Heart right ventricle (tissue), 16 donors: ENCODE measurements around the gene COL4A6. TPM values are rescaled to one million over a fixed set of nuclear protein-coding genes. Genes with fewer than 3 reads are reported as not detected.
A peak's percentile ranks its signal among the peaks of the same experiment; 100 is the strongest.

Experiments used
- ATAC-seq, 8 donors: fragments of 200-7000 bp; cut with Tn5 transposase; one replicate each; pipeline ENCODE4 v1.9.1; 2020; ENCODE audit warnings: mild to moderate bottlenecking in 8 of 8, moderate library complexity in 8 of 8, moderate number of reproducible peaks in 1 of 8
- DNase-seq, 2 donors: peaks; one replicate each; pipeline ENCODE4 v3.0.0-alpha.2; 2020
- H3K27ac ChIP-seq, 10 donors: fragments of 200-600 bp; sonication (generic) in 2 of 10; one replicate each; pipeline versions ENCODE4 v1.5.0 to v1.8.0; 2020 to 2022; ENCODE audit warnings: mild to moderate bottlenecking in 3 of 10
- H3K27me3 ChIP-seq, 7 donors: fragments of 200-600 bp; one replicate each; pipeline ENCODE4 v1.8.0; 2021 to 2022; ENCODE audit warnings: mild to moderate bottlenecking in 2 of 7
- H3K36me3 ChIP-seq, 9 donors: fragments of 200-600 bp; sonication (generic) in 1 of 9; one replicate each; pipeline versions ENCODE4 v1.5.0 to v1.8.0; 2020 to 2022; ENCODE audit warnings: mild to moderate bottlenecking in 2 of 9
- H3K4me1 ChIP-seq, 9 donors: fragments of 200-600 bp; sonication (generic) in 1 of 9; one replicate each; pipeline versions ENCODE4 v1.5.0 to v1.8.0; 2020 to 2022; ENCODE audit warnings: mild to moderate bottlenecking in 4 of 9
- H3K4me3 ChIP-seq, 10 donors: fragments of 200-600 bp; sonication (generic) in 2 of 10; one replicate each; pipeline versions ENCODE4 v1.5.0 to v1.8.0; 2020 to 2022; ENCODE audit warnings: mild to moderate bottlenecking in 7 of 10, moderate library complexity in 2 of 10
- H3K9me3 ChIP-seq, 11 donors: fragments of 200-600 bp in 10 of 11; sonication (generic) in 2 of 11; one replicate each; pipeline versions ENCODE4 v1.5.0 to v1.8.0; 2013 to 2022; ENCODE audit warnings: mild to moderate bottlenecking in 2 of 11, control low read depth in 1 of 11, moderate library complexity in 1 of 11
- WGBS, 2 donors: extraction: QIAGEN DNeasy Blood & Tissue Kit; methylation state at CpG; one replicate each; pipeline ENCODE4 v1.1.7; 2013; ENCODE audit warnings: inconsistent platforms in 1 of 2; 5-methylcytosine and 5-hydroxymethylcytosine counted together
- intact Hi-C, 10 donors: fragments of 100-400 bp; cut with DNase I; formaldehyde crosslinking; loops; one replicate each; pipeline versions ENCODE4 v1.11.1 to v1.14.2; 2022
- polyA plus RNA-seq, 2 donors: library from polyadenylated mRNA; stranded (reverse); fragments of 200-250 nt; gene quantifications; one replicate each; pipeline ENCODE4 v1.2.3, GENCODE V29; 2013
- total RNA-seq, 10 donors: library from RNA; stranded (reverse); fragmentation: NEBNext Ultra II Directional in 3 of 10; extraction: Animal tissue kit (Norgen Biotek cat#: 25700) in 3 of 10; gene quantifications; one replicate each; pipeline versions ENCODE4 v1.2.1 to v1.2.4, GENCODE V29; 2021 to 2023
- TF ChIP-seq, protein P1 (sequence below), 9 donors: fragments of 200-600 bp; sonication (generic) in 2 of 9; IDR thresholded peaks; one replicate each; pipeline versions ENCODE4 v1.5.0 to v1.8.0; 2021 to 2022; ENCODE audit warnings: antibody characterized with exemption in 9 of 9, mild to moderate bottlenecking in 5 of 9, moderate library complexity in 1 of 9
- donor health status: Arrhythmogenic right ventricular cardiomyopathy.
- donor health status: ischemic (EF 13 %, LVEDD 7.1; RV severe dilation, severe dysfunction).
- donor health status: healthy with polysubstance abuse.
- donor health status: DM: no; HTN: yes; CAD: no.
- donor health status: DM: no; HTN: no; CAD: no.
- donor health status: ischemic (EF 25% LVEDD 6.9; RV normal size, moderate dysfunction).
- donor health status: ischemic (EF 25% LVEDD 5.7; RV mildly dilated, moderate dysfunction).
- donor health status: healthy.
- donor health status: DM: yes; HTN: yes; CAD: no.
- donor health status: Ischemic cardiomyopathy.
- donor health status: ischemic (EF 35%, LVEDD 5.7; RV mildly dilated, moderate dysfunction).
- donor health status: nonischemic (EF 11% LVEDD 7.7; RV severe dilation, severe dysfunction).
- donor health status: DM: yes; HTN: yes; CAD: no.
- donor health status: PGD.
- donor health status: ischemic (EF 29% LVEDD 5.4; RV normal size, mild dysfunction).
- donor health status: nonischemic (EF 23%, LVEDD 6.1; RV moderate dilation, normal function).

The COL4A6 gene
- total and polyA plus RNA-seq, 12 donors, result 1.7 to 10.8 (median 7.6) TPM

DNA sequence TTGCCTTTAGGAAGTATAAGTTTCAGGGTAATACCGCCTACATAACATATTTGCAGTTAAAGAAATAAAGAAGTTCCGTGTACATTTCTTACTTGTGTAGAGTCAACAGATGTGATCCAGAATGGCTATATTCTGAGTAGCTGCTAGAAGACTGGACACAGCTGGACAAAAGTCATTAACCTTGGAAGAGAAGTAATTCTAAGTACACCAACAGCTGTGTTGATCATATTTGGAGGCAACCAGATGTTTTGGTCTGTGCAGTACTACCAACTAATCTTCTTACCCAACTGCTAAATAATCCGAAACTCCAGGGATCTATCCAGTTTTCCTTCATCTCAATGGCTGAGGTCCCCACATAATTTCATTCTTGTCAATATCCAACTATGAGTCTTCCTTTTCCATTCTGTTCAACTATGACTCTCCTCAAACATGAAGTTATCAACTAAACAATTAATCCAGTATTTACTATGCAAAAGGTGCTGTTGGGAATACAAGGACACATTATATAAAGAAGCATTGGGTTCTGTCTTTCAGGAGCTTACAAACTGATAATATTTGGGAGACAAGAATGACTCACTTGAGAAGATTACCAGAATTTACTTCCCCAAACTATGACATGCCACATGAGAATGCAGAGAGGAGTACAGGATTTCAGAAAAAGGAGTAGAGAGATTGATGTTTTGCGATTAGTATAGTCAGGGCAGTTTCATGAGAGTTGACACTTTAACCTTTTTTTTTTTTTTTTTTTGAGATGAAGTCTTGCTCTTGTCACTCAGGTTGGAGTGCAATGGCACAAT, 78.2 kb downstream of the COL4A6 start:
- Histone ChIP-seq H3K9me3 (no peaks in the 10 kb centered on the region), H3K4me1 (no peaks in the 10 kb centered on the region), H3K27ac (no peak overlapping the region), H3K27me3 (peaks cover 0 to 42% (median 0%) of the 10 kb centered on the region in 7 donors), H3K4me3 (no peak overlapping the region), H3K36me3 (no peaks in the 10 kb centered on the region)
- intact Hi-C loops, result no loop called here
- TF ChIP-seq, protein P1, sequence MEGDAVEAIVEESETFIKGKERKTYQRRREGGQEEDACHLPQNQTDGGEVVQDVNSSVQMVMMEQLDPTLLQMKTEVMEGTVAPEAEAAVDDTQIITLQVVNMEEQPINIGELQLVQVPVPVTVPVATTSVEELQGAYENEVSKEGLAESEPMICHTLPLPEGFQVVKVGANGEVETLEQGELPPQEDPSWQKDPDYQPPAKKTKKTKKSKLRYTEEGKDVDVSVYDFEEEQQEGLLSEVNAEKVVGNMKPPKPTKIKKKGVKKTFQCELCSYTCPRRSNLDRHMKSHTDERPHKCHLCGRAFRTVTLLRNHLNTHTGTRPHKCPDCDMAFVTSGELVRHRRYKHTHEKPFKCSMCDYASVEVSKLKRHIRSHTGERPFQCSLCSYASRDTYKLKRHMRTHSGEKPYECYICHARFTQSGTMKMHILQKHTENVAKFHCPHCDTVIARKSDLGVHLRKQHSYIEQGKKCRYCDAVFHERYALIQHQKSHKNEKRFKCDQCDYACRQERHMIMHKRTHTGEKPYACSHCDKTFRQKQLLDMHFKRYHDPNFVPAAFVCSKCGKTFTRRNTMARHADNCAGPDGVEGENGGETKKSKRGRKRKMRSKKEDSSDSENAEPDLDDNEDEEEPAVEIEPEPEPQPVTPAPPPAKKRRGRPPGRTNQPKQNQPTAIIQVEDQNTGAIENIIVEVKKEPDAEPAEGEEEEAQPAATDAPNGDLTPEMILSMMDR (IDR thresholded peaks at IDR 0.05), result no peak
- DNase-seq (no peak), ATAC-seq (peak in 3 of 8 donors; percentile 35 to 55 (median 45))
- WGBS, 2 donors, result 83 to 85% methylated on average over 4 of the region's 4 CpGs

DNA sequence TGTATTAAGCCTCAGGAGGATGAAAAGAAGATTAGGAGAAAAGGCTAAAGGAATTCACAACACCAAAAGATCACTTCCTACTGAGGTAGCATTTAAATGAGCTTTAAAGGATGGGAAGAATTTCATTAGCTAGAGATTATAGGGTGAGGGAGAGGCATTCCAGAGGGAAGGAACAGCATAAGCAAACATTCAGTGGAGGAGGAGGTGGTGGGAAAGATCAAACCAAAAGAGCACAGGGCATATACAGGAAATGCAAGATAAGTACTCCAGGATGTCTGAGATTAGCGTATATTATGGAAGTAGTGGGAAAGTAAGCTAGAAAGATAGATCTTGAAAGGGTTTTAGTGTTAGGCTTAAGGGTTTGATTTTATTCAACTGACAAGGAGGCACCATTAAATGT, 84.8 kb downstream of the COL4A6 start:
- Histone ChIP-seq H3K27me3 (peaks cover 0 to 59% (median 0%) of the 10 kb centered on the region in 7 donors), H3K4me1 (no peaks in the 10 kb centered on the region), H3K4me3 (no peak overlapping the region), H3K27ac (no peak overlapping the region), H3K36me3 (no peaks in the 10 kb centered on the region), H3K9me3 (no peaks in the 10 kb centered on the region)
- TF ChIP-seq, protein P1 (IDR thresholded peaks at IDR 0.05), result no peak
- DNase-seq (no peak), ATAC-seq (no peak)
- WGBS, 2 donors, result 89 to 100% methylated on average over 1 of the region's 1 CpG
- intact Hi-C loops, result no loop called here

DNA sequence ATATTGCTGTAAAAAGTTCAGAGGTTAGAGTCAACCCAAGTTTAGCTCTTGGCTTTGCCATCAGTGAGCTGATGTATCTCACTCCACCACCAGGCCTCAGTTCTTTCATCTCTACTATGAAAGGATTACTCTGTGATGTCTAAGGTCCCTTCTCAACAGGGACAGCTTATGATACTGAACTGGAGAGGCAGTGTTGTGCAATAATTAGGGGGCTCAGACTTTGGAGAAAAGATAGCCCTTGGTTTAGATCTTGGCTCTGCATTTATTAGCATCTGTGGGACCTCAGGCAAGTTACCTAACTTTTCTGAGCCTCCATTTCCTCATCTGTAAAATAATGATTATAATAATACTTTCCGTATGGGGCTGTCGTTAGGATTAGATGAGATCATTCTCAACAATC, 89.0 kb downstream of the COL4A6 start:
- Histone ChIP-seq H3K4me3 (no peak overlapping the region), H3K27ac (no peak overlapping the region), H3K36me3 (no peaks in the 10 kb centered on the region), H3K27me3 (peaks cover 0 to 53% (median 0%) of the 10 kb centered on the region in 7 donors), H3K9me3 (no peaks in the 10 kb centered on the region), H3K4me1 (peaks cover 0 to 5% (median 0%) of the 10 kb centered on the region in 9 donors)
- 92 to 93% methylated on average over 2 of the region's 2 CpGs for WGBS, 2 donors
- DNase-seq (no peak), ATAC-seq (no peak)
- TF ChIP-seq, protein P1 (IDR thresholded peaks at IDR 0.05), result no peak
- intact Hi-C loops, result no loop called here

DNA sequence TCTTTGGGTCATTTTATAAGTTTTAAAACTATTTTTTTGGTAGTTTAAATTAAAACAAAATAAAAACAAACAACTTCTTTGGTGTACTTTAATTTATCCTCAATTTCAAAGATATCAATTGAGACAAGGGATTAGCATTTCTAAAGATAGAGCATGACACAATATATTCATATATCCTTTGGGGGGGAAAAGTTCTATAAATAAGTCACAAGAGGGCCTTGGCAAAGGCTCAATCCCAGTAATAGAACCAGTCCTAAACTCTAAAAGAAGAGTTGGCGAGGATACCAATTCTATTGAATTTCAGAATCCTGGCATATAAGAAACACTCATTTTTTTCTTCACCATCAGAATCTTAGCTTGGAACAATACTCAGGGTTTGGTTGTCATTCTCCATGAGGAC, 89.7 kb downstream of the COL4A6 start:
- no peaks in the 10 kb centered on the region for H3K36me3 ChIP-seq
- peaks cover 0 to 58% (median 0%) of the 10 kb centered on the region in 7 donors for H3K27me3 ChIP-seq
- peak overlapping the region in 1 of 10 donors; percentile 22 for H3K27ac ChIP-seq
- H3K9me3 ChIP-seq, result no peaks in the 10 kb centered on the region
- DNase-seq, result peak in 1 of 2 donors; percentile 26
- TF ChIP-seq, protein P1 (IDR thresholded peaks at IDR 0.05), result no peak
- peak in 6 of 8 donors; percentile 23 to 73 (median 62) for ATAC-seq
- no peak overlapping the region for H3K4me3 ChIP-seq
- intact Hi-C loops, result no loop called here
- peaks cover 0 to 5% (median 0%) of the 10 kb centered on the region in 9 donors for H3K4me1 ChIP-seq
- WGBS, 2 donors, result 35% methylated on average over 1 of the region's 1 CpG
